ENCODE data around the gene PLPP2.

Gene PLPP2

DNA sequence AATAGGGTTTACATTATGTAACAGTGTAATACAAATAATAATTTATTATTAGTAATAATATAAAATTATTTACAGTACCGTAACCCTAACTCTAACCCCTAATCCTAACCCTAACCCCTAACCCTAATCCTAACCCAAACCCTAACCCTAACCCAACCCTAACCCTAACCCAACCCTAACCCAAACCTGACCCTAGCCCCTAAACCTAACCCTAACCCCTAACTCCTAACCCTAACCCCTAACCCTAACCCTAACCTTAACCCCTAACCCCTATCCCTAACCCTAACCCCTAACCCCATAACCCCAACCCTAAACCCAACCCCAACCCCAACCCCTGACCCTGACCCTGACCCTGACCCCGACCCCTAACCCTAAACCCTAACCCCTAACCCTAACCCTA is 45.7 kb downstream of the PLPP2 start:
- peaks cover 2 to 3% of the 10 kb centered on the region in 2 experiments for H3K4me1 ChIP-seq (ENCODE audit: control insufficient read depth in 1 of 2, insufficient read depth in 1 of 2, low read depth in 1 of 2, low read length in 1 of 2)
- H3K27me3 ChIP-seq: peaks cover 3% of the 10 kb centered on the region
- TF ChIP-seq CTCF (IDR thresholded peaks at IDR 0.05): no peak
- H3K4me3 ChIP-seq (ENCODE audit: low read depth in 1 of 2, low read length in 1 of 2): no peak overlapping the region
- H3K36me3 ChIP-seq: no peaks in the 10 kb centered on the region
- H3K27ac ChIP-seq: no peak overlapping the region
- no peaks in the 10 kb centered on the region for H3K9me3 ChIP-seq

All from neutrophil (primary cell).